Stomach (tissue), 4 donors: ENCODE data around the gene HECTD4.

Experiments used
- POLR2A ChIP-seq, 4 donors: fragments of 450-650 bp; IDR thresholded peaks; one replicate each; pipeline ENCODE4 v1.6.1; 2016; ENCODE audit warnings: antibody characterized with exemption in 4 of 4, control low read depth in 2 of 4, mild to moderate bottlenecking in 1 of 4, moderate library complexity in 1 of 4
- TF ChIP-seq, protein P1 (sequence below), 7 experiments: fragments of 450-650 bp in 4 of 7; fragments of 200-600 bp in 3 of 7; sonication (generic) in 3 of 7; IDR thresholded peaks; one replicate each; pipeline ENCODE4 v1.5.1; 2016 to 2019; ENCODE audit warnings: antibody characterized with exemption in 7 of 7, control low read depth in 2 of 7, mild to moderate bottlenecking in 1 of 7

DNA sequence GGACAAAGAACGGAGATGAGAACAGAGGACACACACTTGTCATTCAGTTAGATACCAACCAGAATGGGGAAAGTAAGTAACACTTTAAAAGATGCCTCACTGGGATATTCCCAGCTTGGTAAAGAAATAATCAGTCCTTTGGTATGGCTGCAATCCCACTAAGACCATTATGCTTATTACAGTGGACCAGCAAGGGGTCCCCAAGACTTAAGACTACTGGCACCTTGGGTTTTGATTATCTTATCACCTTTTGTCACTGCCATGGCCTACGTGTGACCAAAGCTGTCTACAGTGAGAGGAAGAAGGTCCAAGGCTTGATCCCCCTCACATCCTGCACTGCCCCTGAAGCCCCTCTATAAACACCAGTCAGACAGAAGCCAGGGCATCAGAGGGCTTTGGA lies 191.0 kb downstream of the HECTD4 start:
- TF ChIP-seq, protein P1, sequence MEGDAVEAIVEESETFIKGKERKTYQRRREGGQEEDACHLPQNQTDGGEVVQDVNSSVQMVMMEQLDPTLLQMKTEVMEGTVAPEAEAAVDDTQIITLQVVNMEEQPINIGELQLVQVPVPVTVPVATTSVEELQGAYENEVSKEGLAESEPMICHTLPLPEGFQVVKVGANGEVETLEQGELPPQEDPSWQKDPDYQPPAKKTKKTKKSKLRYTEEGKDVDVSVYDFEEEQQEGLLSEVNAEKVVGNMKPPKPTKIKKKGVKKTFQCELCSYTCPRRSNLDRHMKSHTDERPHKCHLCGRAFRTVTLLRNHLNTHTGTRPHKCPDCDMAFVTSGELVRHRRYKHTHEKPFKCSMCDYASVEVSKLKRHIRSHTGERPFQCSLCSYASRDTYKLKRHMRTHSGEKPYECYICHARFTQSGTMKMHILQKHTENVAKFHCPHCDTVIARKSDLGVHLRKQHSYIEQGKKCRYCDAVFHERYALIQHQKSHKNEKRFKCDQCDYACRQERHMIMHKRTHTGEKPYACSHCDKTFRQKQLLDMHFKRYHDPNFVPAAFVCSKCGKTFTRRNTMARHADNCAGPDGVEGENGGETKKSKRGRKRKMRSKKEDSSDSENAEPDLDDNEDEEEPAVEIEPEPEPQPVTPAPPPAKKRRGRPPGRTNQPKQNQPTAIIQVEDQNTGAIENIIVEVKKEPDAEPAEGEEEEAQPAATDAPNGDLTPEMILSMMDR (IDR thresholded peaks at IDR 0.05), result no peak
- no peak for TF ChIP-seq POLR2A (IDR thresholded peaks at IDR 0.05)
